ENCODE measurements around the gene DNAAF5. TPM values are rescaled to one million over a fixed set of nuclear protein-coding genes. Genes with fewer than 3 reads are reported as not detected.

DNAAF5 gene
- total and polyA plus RNA-seq, 9 of the 15 experiments (the other 6 are each of a cell fraction or from before 2014, with no cell fraction given), result 3.1 to 69.7 (median 19.1) TPM

DNA sequence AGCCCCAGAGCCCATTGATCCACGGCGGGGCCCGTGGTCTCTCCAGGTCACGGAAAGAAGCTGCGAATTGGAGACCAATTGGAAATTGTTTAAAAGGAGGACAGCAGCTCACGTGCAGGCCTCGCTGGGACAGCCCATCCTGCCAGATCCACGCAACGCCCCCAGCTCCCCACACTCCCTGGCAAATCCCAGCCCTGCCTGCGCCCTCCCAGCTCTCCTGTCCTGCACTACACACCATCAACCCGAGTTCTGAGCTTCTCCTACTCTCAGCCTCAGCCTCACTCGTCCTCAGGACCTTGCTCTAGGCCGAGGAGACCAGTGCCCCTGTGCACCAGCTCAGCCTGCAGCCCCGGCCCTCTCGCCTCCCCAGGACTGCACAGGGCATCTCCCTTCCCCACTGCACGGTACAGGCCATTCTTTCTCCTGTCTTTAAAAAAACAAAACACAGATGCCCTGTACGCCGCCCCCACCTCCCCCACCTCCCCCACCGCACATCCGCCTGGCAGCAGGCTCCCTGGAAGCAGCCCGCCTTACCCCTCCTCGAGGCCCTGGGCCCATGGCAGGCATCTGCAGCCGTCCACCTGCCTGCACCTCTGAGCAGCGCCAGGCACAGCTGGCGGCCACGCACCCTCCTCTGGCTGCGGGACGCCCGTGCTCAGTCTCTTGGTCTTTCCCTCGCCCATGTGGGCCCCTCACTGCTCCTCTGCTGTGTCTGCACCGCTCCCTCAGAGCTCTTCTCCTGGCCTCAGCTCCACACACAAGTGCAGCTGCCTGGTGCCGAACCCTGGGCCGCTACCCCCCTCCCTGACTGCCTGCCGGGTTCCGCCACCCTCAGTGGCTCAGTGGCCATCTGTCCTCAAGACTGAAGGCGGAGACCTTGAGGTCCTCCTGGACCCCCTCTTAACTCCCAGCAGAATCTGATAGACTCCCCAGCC, 57.3 kb downstream of the DNAAF5 start:
- Histone ChIP-seq H3K9ac (ENCODE audit: insufficient read depth in 1 of 2, low read depth in 2 of 2, low read length in 2 of 2) (no peak overlapping the region), H3K79me2 (ENCODE audit: control insufficient read depth, insufficient read depth, low read length) (no peaks in the 10 kb centered on the region), H3K4me1 (replicated peaks in 1 of 2; ENCODE audit: control insufficient read depth in 2 of 2, insufficient read depth in 2 of 2, low read length in 2 of 2) (peaks cover 0 to 6% of the 10 kb centered on the region in 2 experiments; a peak in 1 of 5 replicates), H3K9me1 (ENCODE audit: control insufficient read depth, insufficient read depth, low read length) (no peaks in the 10 kb centered on the region), H3K36me3 (ENCODE audit: control insufficient read depth, insufficient read depth, low read length) (peaks cover 84% of the 10 kb centered on the region), H3K27ac (ENCODE audit: extremely low read depth, low read depth, low read length) (no peak overlapping the region), H3K4me3 (no peak overlapping the region), H3K4me2 (ENCODE audit: insufficient read depth, low read length) (no peak overlapping the region), H2AFZ (ENCODE audit: low read depth, low read length) (no peak overlapping the region), H3K9me3 (replicated peaks; ENCODE audit: control insufficient read depth, insufficient read depth, low read depth, low read length) (no peaks in the 10 kb centered on the region), H3K27me3 (ENCODE audit: control insufficient read depth in 2 of 2, insufficient read depth in 2 of 2, low read length in 2 of 2) (no peaks in the 10 kb centered on the region), H4K20me1 (replicated peaks; ENCODE audit: control insufficient read depth, insufficient read depth, low read length) (no peaks in the 10 kb centered on the region)
- intact Hi-C loops (cut with micrococcal nuclease) (loop anchor here (10.0 kb wide), 1 partner anchor 181 kb away; no protein-coding TSS in a partner anchor), in situ Hi-C loops (cut with MboI) (no loop called here)
- ChIA-PET POLR2A (no interaction called here), CTCF (ENCODE audit: low intra/inter-chr PET ratio) (no interaction called here)
- no TSS peak for BruUV-seq (replicated peaks)
- FAIRE-seq (no peak), ATAC-seq (no peak), DNase-seq (ENCODE audit: extremely low read depth in 1 of 4, low spot score in 3 of 4) (no peak)
- TF ChIP-seq TRIM28 (IDR thresholded peaks at IDR 0.05), result no peak
- no peak for TF ChIP-seq ZNF444 (CRISPR knock-in tag; IDR thresholded peaks at IDR 0.05)
- no peak for TF ChIP-seq KDM4B (IDR thresholded peaks at IDR 0.05; ENCODE audit: borderline replicate concordance in 2 of 2, low read depth in 1 of 2)
- TF ChIP-seq ZNF644 (tag; IDR thresholded peaks at IDR 0.05; ENCODE audit: low read depth), result no peak
- TF ChIP-seq ZNF140 (CRISPR knock-in tag; IDR thresholded peaks at IDR 0.05), result no peak
- TF ChIP-seq, protein P1, sequence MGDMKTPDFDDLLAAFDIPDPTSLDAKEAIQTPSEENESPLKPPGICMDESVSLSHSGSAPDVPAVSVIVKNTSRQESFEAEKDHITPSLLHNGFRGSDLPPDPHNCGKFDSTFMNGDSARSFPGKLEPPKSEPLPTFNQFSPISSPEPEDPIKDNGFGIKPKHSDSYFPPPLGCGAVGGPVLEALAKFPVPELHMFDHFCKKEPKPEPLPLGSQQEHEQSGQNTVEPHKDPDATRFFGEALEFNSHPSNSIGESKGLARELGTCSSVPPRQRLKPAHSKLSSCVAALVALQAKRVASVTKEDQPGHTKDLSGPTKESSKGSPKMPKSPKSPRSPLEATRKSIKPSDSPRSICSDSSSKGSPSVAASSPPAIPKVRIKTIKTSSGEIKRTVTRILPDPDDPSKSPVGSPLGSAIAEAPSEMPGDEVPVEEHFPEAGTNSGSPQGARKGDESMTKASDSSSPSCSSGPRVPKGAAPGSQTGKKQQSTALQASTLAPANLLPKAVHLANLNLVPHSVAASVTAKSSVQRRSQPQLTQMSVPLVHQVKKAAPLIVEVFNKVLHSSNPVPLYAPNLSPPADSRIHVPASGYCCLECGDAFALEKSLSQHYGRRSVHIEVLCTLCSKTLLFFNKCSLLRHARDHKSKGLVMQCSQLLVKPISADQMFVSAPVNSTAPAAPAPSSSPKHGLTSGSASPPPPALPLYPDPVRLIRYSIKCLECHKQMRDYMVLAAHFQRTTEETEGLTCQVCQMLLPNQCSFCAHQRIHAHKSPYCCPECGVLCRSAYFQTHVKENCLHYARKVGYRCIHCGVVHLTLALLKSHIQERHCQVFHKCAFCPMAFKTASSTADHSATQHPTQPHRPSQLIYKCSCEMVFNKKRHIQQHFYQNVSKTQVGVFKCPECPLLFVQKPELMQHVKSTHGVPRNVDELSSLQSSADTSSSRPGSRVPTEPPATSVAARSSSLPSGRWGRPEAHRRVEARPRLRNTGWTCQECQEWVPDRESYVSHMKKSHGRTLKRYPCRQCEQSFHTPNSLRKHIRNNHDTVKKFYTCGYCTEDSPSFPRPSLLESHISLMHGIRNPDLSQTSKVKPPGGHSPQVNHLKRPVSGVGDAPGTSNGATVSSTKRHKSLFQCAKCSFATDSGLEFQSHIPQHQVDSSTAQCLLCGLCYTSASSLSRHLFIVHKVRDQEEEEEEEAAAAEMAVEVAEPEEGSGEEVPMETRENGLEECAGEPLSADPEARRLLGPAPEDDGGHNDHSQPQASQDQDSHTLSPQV (IDR thresholded peaks at IDR 0.05), result no peak
- TF ChIP-seq HDAC2 (IDR thresholded peaks at IDR 0.05), result no peak
- TF ChIP-seq, protein P2, sequence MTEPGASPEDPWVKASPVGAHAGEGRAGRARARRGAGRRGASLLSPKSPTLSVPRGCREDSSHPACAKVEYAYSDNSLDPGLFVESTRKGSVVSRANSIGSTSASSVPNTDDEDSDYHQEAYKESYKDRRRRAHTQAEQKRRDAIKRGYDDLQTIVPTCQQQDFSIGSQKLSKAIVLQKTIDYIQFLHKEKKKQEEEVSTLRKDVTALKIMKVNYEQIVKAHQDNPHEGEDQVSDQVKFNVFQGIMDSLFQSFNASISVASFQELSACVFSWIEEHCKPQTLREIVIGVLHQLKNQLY (CRISPR knock-in tag; conservative IDR thresholded peaks at IDR 0.05), result no peak
- TF ChIP-seq HIVEP1 (CRISPR knock-in tag; IDR thresholded peaks at IDR 0.05), result no peak
- no peak for TF ChIP-seq SIRT6 (IDR thresholded peaks at IDR 0.05; ENCODE audit: low read depth, low read length)
- TF ChIP-seq ZFP30 (CRISPR knock-in tag; IDR thresholded peaks at IDR 0.05; ENCODE audit: borderline replicate concordance), result no peak
- no peak for TF ChIP-seq XRCC4 (IDR thresholded peaks at IDR 0.05; ENCODE audit: extremely low read depth, insufficient read depth, insufficient read length)
- WGBS (ENCODE audit: insufficient coverage, low coverage, missing lambda C conversion rate), result 91% methylated on average over 30 of the region's 36 CpGs

Measured in K562 (cell line).